GM19463 (cell line): ENCODE results near the gene BMPER.

Source experiments
- ATAC-seq: cut with Tn5 transposase; IDR thresholded peaks from one replicate; pipeline ENCODE4 v1.9.1; 2021; ENCODE audit warnings: mild to moderate bottlenecking, moderate library complexity; ENCODE audit not compliant: unreplicated experiment

The BMPER gene

DNA sequence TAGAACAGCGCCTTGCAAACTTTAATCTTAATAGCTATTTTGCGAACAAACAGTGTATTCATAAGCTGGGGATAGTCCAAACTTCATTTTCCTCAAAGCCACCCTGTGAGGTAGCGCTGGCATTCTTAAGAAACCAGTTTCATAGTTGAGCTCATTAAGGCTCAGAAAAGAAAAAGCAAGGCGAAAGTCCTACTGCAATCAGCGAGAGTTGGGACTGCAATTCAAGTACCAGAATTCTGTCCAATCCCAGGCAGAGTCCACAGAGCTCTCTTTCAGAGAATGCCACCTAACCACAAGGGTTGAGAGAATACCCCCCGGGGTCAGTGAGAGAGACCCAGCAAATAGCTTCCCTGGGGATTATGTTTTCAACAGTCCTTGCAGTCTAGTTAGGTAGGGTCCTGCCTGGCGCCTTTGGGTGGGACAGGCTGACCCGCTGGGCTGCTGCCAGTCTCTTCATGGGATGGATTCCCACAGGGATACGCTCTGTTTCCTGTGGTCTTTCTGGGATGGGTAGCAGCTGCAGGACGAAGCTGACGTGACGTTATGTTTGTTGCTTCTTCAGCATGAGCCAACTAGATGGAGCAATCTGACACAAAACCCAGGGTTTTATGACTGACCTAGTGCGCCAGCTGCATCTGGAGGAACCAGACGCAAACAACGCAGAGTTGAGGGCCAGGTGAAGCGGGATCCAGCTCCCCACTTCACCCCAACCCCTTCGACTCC is 16.0 kb downstream of the BMPER start:
- no peak for ATAC-seq

DNA sequence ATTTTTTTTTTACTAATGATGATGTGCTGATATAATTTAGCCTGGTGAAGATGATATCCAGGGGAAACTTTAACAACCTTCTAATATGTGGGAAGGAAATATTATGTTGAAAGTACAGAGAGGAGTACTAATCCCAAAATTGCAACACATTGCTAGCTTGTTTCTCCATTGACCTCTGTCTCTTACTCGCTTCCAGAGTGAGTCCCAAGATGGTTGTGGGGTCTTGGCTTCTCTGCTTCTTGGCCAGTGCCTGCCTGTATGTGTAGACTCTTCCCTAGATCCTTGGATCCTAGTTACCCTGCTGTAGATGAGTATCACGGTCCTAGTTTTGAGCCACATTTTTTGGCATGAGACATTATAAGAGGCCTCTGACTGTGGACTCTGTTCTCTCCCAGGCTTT is 17.5 kb downstream of the BMPER start:
- ATAC-seq: no peak

DNA sequence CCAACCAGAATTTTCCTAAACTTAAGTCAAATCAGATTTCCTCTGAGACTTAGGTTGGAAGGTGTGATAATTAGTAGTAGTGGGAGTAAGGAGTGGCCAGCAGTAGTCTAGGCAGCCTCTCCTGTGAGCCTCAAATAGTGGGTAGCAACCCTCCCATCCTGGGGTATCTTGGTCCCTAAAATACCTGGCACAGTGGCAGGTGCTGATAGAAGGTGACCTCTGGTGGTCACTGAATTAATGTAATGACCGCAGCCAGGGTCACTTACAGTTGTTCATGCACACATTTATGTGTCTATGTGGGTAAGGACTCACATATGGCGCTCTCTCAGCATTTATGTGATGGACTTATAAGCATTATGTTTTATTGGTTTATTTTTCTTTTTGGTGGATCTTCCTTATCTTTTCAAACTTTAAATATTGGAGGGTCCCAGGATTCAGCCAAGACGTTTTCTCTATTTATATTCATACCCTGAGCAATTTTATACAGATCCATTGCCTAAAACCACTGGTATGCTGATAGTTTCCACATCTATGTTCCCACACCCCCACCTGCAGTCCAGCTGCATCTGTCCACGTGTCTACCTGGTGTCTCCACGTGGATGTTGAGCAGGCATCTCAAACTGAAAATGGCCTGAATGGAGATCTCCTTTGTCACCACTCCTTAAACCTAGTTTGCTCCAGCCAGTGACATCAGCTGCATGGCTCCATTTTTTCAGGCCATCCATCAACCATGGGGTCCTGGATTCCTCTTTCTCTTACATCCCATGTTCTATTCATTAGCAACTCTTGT is 18.3 kb downstream of the BMPER start:
- ATAC-seq: no peak

DNA sequence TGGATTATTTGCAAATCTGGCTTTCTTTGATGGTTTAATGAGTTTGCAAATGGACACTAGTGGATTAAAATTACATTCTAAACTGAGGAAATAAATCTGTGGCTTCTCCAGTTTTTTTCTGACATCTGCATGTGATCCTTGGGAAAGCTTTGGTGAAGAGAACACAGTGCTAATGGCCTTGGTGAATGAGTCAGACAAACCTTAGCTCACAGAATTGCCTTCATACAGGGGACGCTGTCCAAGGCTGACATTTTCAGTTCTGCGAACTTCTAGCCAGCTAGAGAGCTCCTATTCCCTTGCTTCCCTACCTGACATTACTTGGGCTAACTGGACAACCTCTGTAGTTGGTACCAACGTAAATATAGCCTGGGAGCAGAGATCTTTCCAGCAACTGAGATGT is 21.2 kb downstream of the BMPER start:
- no peak for ATAC-seq

DNA sequence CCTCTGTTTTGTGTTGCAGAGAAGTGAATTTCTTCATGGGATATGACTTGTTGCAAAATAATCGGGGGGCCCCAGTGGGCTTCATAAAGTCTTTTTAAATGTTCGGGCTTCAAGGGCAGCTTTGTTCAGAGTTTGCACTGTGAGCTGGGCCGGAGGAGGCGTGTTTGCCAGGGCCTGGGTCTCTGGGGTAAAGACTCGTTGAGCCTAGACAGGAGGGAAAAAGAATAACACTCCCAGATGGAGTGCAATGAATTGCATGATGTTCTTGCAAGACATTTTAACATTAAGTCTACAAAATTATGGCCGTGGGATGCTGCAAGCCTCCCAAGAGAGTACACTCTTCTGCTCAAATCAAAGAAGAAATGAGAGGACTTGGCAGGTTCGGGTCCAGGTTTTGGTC is 23.6 kb downstream of the BMPER start:
- no peak for ATAC-seq

DNA sequence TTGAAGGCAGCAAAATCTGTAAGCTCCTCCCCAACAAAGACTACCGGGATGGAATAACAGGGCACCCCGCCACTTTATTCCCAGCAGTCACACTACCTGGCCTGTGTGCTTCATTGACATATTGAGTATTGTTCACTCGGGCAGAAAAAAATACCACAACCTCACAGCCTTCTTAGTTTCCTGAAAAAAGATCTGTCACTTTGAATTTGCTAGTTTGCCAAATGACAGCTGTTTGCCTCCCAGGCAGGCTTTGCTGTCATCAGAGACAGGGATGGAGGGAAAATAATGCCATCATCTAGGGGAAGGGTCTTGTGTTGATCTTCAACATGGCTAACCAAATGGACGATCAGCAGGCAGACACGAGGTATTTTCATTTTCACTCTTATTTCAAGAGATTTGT is 26.9 kb downstream of the BMPER start:
- ATAC-seq: no peak

DNA sequence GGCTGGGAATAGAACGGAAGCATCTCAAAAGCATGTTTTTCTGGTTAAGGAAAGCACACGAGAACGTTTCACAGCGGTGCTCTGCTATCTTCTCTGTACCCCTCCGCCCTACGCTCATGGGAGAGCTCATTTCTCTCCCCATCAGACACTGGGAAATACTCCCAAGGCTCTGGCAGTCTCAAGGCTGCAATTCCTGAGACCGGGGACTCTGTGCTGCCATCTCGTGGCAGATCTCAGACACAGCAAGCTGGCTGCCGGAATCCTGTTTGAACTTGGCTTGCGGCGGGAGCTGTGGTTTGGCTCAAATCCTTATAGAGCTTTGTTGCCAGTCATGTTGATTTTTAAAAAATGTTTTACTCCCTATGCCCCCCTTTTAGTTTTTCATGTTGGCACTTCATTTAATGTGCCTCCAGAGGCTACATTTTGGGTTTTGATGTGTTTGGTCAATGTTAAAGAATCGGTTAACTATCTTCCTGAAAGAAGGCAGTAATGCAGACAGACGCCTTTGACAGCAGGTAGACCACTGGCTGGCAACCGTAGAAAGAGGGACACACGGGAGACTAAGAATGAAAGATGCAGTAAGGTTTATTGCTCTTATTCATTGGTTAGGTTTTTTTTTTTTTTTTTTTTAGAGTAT is 27.6 kb downstream of the BMPER start:
- peak; percentile 78 for ATAC-seq

DNA sequence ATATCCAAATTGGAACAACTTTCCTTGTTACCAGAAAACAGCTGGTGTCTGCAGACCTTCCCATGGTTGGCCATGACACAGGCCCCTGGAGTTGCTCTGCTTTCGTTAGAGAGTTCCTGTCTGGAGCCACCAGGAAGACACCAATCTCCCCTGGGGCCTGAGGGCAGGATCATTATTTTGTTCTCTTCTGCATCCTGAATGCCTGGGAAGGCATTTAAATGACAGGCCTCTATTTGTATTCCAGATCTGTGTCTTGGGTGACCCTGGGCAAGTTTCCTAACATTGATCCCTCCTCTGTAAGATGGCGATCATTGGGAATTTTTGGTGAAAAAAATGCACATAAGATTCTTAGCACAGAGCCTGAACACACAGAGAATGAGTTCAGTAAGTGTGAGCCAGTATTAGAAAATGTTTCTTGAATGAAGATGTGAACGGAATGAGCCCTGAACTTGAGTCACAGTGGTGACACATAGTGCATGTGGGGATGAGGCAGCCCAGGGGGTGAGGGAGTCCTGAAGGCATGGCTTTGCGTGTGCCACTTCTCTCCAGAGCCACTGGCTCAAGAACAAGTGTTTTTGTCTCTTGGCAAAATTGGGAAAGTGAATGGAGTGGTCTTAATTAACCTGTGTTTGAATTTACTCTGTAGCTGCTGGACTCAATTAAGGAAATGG is 28.4 kb downstream of the BMPER start:
- no peak for ATAC-seq

DNA sequence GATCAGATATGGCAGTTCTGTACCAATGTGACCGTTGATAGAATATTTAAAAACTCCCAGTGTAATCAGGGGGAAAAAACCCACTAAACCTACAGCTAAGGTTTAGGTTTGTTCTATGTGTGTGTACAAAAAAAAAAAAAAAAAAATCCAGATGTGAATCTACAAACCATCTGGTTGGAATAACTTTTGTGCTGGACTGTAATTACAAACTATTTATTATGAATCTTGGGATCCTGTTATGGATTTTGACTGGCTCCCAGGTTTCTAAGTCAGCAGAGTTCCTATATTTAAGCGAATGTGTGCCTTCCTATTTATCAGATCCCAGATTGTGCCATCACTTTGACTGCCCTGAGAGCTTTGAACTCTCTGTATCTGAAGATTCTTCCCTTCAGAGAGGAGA is 29.1 kb downstream of the BMPER start:
- ATAC-seq: no peak

DNA sequence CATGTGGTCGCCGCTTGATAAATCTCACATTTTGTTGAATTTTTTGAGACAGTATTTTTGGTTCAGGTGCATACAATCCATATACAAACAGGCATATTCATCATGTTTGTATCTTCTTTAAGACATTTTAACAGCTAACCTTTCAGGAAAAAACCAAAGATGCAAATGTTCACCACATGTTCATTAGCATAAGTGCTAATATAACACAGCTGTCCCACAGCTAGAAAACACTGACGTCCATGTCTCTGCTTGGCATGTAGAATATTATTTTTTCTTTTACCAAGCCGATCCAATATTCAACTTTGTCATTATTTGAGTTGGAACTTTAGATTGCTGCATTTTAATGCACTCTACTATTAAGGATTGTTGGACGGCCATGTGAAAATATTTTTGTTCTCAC is 31.2 kb downstream of the BMPER start:
- no peak for ATAC-seq

DNA sequence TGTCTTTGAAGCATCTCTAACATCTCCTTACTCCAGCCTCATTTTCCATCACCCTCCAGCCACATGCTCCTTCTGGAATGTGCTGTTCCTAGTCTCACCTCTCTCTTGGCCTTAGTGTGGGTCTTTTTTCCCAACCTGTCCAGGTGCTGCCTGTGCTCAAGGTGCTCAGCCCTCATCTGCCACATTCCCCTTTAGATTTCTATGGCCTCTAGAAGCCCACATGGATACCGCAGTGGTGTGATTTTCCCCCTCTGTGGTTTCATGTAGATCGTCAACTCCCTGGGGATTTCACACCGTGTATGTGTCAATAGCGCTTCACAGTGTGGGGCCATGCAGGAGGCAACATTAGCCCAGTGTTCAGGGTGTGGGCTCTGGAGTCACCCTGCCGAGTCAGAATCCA is 32.5 kb downstream of the BMPER start:
- no peak for ATAC-seq

DNA sequence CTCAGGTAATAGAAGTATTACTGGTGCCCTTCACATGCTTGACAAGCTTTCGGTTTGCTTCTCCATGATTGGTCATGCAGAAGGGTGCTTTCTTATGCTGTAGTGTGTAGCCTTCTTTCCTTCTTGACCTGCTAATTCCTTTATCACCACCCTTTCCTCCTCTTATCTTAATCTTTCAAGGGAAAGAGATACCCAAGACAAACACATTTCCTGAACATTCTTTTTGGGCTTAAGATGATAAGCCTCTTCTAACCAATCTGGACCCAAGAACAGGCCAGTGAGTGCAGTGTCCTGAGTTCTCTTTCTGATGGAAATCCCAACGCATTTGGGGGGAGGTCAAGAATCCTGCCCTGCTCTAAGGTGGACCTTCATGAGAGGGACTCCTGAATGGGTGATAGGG is 33.8 kb downstream of the BMPER start:
- no peak for ATAC-seq

DNA sequence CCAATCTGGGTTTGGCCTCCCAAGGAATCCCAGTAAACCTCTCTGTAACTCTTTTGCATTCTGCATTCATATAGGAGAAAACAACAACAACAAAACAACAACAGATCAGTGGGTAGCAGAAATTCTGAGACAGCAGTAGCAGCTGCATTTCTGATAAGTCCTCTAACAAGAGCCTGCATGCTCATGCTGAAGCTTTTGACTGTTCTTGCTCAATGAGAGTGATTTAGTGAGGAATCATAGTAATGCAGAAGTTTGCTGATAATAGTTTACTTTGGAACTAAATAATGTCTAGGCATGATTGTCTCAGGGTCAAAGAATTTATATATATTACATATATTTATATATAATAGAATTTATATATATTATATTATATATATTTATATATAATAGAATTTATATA is 35.2 kb downstream of the BMPER start:
- ATAC-seq: no peak

DNA sequence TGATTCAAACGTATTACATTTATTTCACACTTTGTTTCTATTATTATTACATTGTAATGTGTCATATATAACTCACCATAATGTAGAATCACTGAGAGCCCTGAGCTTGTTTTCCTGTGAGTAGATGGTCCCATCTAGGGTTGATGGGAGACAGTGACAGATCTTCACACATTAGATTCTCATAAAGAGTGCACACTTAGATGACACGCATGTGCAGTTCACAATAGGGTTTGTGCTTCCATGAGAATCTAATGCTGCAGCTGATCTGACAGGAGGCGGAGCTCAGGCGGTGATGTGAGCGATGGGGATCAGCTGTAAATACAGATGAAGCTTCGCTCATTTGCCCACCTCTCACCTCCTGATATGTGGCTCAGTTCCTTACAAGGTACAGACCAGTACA is 36.1 kb downstream of the BMPER start:
- ATAC-seq: no peak

DNA sequence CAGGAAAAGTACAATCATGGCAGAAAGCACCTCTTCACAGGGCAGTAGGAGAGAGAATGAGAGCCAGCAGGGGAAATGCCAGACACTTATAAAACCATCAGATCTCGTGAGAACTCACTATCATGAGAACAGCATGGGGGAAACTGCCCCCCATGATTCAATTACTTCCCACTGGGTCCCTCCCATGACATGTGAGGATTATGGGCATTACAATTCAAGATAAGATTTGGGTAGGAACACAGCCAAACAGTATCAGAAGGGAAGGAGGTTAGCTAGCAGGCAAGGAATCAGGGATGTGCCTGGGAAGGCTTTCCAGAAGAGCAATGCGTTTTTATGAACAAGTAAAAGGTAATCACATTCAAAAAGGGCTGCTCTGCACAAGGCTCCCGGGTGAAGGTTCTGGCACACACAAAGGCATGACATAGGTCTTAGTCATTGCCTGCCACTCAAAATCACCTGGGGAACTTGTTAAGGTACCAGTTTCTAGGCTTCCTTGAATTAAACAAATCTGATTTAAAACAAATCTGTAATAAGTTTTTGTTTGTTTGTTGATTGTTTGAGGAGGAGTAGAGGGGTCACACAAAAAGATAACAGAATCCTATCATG is 40.9 kb downstream of the BMPER start:
- no peak for ATAC-seq

DNA sequence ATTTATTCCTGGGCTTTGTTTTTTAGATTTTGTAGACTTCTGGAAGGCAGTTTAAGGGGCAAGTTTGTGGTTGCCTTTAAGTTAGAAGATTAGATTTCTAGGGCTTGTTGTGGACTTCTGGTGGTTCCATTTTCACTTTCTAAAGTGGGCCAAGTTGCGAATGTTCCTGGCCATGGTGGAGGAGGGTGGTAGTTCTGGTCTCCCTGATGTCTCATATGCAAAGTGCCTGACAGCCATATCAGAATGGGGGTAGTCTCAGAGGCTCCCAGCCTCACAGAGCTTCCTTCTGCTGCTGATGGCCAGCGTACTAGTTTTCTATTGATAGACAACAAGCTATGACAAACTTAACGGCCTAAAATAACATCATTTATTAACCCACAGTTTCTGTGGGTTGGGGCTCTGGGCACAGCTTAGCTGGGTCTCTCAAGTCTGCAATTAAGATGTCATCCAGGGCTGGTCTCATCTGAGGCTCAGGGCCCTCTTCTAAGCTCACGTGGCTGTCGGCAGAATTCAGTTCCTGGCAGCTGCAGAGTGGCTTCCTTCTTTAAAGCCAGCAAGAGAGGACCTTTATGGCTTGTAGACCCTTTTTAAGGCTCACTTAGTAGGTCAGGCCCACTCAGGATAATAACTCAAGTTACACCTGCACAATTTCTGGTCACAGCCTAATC is 44.8 kb downstream of the BMPER start:
- ATAC-seq: no peak

DNA sequence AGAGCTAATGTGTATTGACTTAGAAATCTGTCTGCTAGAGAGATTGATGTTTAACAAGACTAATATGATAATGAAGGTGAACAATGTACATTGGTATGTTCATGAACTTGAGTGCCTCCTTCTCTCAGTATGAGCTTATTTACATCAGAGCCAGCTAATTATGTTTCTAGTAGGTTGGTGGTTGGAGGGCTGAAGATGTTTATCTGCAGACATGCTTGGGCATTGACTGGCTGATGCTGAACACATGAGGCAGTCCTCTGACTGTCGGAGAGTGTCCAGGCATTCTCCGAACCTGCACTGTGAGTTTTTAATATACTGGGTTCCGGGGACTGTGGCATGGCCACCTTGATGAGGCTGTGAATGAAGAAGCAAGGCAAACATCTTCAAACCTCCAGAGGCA is 47.5 kb downstream of the BMPER start:
- no peak for ATAC-seq

DNA sequence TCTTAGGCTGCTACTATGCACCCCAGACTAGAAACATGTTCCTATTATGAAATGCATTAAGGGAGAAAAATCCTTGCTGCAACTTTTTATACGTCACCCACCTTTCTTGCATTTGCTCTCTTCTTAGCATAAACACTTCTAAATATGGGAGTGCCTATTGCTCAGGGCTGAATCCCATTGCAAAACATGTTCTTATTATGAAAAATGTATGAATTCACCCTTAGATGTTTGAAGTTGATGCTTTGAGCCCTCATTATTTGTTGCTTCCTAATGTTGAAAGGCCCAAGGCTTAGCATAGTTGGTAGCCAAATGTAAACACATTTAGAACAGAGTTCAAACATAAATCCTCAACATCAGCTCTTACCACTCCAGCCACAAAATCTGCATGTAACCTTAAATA is 52.8 kb downstream of the BMPER start:
- ATAC-seq: no peak

DNA sequence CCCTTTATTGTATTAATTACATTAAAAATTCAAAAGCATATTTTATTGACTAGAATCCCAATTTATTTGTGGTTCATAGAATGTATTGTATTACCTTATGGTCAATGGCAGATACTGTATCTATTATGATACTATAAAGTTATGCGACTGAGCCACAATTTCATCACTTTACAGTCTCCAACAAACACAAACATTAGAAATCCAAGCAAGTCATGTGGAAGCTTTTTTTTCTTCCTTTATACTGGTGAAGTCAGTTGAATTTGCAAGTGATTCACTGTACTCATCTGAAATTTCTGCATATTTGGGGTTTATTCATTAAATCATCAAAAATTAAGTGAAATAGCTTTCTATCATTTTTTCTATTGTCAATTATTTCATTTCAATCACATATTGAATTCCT is 54.3 kb downstream of the BMPER start:
- ATAC-seq: no peak

DNA sequence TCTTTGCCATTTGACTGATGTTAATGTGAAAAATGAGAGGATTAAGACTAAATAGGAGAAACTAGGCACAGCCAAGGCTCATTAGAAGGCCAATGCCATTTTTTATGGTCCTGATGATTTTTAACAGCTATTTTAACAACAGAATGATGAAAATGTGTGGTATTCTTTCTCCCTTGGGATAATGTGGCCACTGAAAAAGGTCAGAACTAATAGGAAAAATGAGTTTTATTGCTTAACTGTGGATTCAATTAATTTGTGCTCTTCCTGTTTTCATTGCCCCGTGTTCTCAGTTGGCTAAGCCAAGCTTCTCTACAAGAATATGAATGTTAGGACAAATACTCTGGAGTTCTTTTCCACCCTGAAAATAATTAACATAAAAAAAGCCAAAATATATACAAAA is 56.6 kb downstream of the BMPER start:
- no peak for ATAC-seq
